Stimulated activated naive CD8-positive, alpha-beta T cell treated with anti-CD3 and anti-CD28 coated beads, Interleukin-15, Interleukin-2, amounts not matched to agents 100 ng/mL and 50 ng/mL, for 24 hours (primary cell): ENCODE results near the gene COG7.

Source experiments
- H3K27ac Mint-ChIP-seq: one replicate; pipeline ENCODE4 v1.8.0; 2021; ENCODE audit warnings: mild to moderate bottlenecking, mixed read lengths
- H3K27me3 Mint-ChIP-seq: one replicate; pipeline ENCODE4 v1.8.0; 2021; ENCODE audit warnings: mixed read lengths
- H3K36me3 Mint-ChIP-seq: one replicate; pipeline ENCODE4 v1.8.0; 2021; ENCODE audit warnings: low read depth, mixed read lengths
- H3K4me1 Mint-ChIP-seq: one replicate; pipeline ENCODE4 v1.8.0; 2021; ENCODE audit warnings: low read depth, mixed read lengths
- H3K4me3 Mint-ChIP-seq: one replicate; pipeline ENCODE4 v1.8.0; 2021; ENCODE audit warnings: mild to moderate bottlenecking, mixed read lengths
- H3K9me3 Mint-ChIP-seq: one replicate; pipeline ENCODE4 v1.8.0; 2021; ENCODE audit warnings: mixed read lengths

COG7 gene

DNA sequence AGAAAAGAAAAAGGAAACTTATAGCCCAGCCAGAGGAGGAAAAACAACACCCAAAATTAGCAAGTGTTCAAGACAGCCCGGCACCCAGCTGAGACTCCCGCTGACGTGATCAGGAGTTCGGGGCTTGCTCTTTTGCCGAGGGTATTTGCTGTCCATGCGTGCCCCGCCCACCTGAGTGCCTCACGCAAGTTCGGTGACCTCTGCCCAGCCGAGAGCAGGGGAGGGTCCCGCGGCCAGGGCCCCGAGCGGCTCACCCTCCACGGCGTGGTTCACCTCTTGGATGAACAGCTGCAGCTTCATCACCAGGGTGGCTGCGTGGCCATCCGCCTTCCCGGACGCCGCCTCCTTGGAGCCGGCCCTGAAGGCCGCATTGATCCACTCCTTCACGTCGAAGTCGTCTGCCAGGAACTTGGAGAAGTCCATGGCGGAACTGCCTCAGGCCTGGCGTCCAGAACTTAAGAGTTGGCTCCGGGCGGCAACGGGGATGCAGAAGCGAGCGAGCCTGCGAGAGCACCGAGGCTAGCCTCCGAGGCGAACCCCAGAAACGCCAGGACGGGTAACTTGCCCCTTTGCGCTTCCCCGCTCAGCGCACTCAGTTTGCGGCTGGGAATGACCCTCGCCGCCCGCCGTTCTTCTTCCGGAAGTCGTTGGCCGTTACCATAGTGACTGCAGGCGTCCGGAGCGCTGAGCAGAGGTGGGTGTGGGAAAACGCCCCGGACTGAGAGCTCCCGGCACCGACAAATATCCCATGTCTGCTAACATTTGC, at the start of gene COG7:
Gene COG7 (minus strand): TSS at position 618 of the 766 bp plus-strand sequence. CDS start 195 bp downstream, at position 423.
- Mint-ChIP-seq H3K27ac (peak within 1 kb of the TSS; percentile 91), H3K4me3 (peak within 1 kb of the TSS; percentile 93), H3K4me1 (peaks cover 30% of the 10 kb centered on the region), H3K27me3 (no peaks in the 10 kb centered on the region), H3K9me3 (no peaks in the 10 kb centered on the region), H3K36me3 (no peaks in the 10 kb centered on the region)

DNA sequence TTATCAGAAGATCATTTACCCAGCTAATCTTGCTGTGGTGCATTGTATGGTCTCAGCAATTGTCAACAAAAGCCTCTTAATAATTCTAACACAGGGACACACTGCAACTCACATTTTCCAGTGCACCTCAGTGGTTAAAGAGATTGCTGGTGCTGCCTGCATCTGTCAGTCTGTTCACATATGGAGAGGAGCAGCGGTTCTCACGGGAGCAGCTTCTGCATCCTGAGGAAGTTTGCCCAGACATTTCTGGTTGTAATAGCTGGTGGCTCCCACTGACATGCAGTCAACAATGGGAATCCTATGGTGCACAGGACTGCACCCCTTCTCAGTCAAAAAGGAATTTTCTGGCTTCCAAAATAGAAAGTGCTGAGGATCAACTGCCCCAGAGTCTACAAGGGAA, 49.5 kb upstream of the COG7 start:
- no peaks in the 10 kb centered on the region for H3K9me3 Mint-ChIP-seq
- H3K4me3 Mint-ChIP-seq, result no peak overlapping the region
- no peak overlapping the region for H3K27ac Mint-ChIP-seq
- H3K27me3 Mint-ChIP-seq, result no peaks in the 10 kb centered on the region
- peaks cover 73% of the 10 kb centered on the region for H3K4me1 Mint-ChIP-seq
- H3K36me3 Mint-ChIP-seq, result peaks cover 12% of the 10 kb centered on the region

DNA sequence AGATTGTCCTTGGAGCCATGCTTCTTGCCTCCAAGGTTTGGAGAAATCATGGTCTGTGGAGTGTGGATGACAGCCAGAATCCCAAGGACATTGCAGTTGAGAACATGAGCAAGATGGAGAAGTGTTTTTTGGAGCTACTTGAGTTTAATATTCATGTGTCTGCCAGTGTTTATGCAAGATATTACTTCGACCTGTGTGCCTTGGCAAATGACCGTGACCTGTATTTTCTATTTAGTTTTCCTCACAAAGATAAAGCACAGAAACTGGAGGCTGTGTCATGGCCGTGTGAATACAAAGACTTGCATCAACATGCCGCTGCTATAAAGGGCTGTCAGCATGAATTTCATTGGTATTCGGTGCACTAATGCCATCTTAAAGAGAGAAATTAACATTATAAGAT, 48.3 kb upstream of the COG7 start:
- H3K27me3 Mint-ChIP-seq, result no peaks in the 10 kb centered on the region
- no peak overlapping the region for H3K4me3 Mint-ChIP-seq
- H3K27ac Mint-ChIP-seq, result no peak overlapping the region
- H3K4me1 Mint-ChIP-seq, result peaks cover 70% of the 10 kb centered on the region
- peaks cover 16% of the 10 kb centered on the region for H3K36me3 Mint-ChIP-seq
- no peaks in the 10 kb centered on the region for H3K9me3 Mint-ChIP-seq

DNA sequence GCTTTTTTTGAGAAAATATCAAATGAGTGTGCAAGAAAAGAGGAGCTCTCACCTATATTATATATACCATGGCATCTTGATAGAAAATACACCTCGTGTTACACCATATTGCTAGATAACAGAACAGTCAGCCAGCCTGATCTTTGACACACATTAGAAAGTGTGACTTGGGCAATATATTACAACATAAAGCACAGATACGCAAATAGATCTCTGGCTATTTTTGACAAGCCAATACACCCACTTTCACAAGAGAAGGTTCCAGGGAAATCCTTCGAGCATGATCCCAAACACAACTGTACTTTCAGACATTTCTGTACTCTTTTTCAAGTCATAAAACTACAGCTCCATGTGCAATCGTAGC, 47.9 kb upstream of the COG7 start:
- no peak overlapping the region for H3K4me3 Mint-ChIP-seq
- no peak overlapping the region for H3K27ac Mint-ChIP-seq
- no peaks in the 10 kb centered on the region for H3K27me3 Mint-ChIP-seq
- H3K9me3 Mint-ChIP-seq, result no peaks in the 10 kb centered on the region
- peaks cover 13% of the 10 kb centered on the region for H3K36me3 Mint-ChIP-seq
- peaks cover 66% of the 10 kb centered on the region for H3K4me1 Mint-ChIP-seq

DNA sequence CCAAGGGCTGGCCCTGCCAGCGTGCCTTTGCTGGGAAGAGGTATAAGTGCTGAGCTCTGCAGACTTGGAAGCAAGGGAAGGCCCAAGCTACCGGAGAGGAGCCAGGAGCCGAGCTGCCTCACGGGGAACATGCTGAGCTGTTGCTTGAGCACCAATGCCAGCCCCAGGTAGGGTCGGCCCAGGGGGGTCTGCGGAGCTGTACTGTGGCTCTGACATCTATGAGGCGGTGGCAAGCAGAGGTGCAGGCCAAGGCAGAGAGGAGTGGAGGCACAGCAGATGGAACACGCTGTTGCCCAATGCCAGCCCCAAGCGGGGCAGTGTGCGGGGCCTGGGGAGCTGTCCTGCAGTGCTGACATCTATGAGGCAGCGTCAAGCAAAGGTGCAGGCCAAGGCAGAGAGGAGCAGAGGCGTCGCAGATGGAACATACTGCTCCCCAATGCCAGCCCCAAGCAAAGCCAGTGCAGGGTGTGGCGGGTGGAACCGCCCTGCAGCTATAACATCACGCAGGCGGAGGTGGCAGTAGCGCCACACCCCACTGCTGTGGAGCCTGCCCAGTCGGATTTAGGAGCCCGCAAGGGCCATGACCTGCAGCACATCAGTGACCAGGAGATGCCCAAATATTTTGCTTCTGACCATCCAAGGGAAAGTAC, 47.3 kb upstream of the COG7 start:
- Mint-ChIP-seq H3K9me3 (no peaks in the 10 kb centered on the region), H3K27me3 (no peaks in the 10 kb centered on the region), H3K4me3 (no peak overlapping the region), H3K36me3 (peaks cover 18% of the 10 kb centered on the region), H3K27ac (no peak overlapping the region), H3K4me1 (peaks cover 62% of the 10 kb centered on the region)

DNA sequence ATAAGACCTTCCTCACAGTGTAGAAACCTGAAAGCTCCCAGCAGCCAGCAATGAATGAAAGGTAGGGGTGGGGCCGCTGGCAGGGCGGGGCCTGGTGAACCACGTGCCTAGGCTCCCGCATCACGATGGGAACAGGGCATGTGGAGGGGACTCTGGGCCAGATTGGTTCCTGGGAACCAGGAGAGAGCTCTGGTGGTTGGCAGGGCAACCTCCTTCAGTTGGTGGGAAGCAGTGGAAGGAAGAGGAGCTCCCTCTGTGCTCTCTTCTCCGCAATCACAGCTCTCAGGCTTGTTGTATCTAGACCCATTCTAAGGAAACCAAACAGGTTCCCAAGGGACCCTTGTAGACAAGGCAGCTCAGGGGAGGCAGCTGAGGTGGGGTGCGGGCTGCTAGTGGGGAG, 46.8 kb upstream of the COG7 start:
- no peaks in the 10 kb centered on the region for H3K27me3 Mint-ChIP-seq
- peaks cover 23% of the 10 kb centered on the region for H3K36me3 Mint-ChIP-seq
- H3K27ac Mint-ChIP-seq, result no peak overlapping the region
- no peak overlapping the region for H3K4me3 Mint-ChIP-seq
- no peaks in the 10 kb centered on the region for H3K9me3 Mint-ChIP-seq
- peaks cover 56% of the 10 kb centered on the region for H3K4me1 Mint-ChIP-seq

DNA sequence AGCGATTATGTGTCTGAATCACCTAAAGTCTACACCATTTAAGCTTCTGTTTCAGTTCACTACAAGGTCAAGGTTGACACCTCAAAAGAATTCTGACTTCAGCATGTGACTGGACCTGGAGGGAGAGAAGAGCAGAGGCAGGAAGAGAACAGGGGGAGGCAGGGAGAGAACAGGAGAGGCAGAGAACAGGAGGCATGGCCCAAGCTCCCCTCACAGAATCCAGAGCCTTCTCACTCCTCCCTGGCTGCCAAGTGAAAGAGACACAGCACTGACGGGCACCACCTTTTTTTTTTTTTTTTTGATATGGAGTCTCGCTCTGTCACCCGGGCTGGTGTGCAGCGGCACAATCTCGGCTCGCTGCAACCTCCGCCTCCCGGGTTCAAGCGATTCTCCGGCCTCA, 45.9 kb upstream of the COG7 start:
- Mint-ChIP-seq H3K4me1 (peaks cover 47% of the 10 kb centered on the region), H3K9me3 (no peaks in the 10 kb centered on the region), H3K4me3 (no peak overlapping the region), H3K36me3 (peaks cover 26% of the 10 kb centered on the region), H3K27ac (no peak overlapping the region), H3K27me3 (no peaks in the 10 kb centered on the region)

DNA sequence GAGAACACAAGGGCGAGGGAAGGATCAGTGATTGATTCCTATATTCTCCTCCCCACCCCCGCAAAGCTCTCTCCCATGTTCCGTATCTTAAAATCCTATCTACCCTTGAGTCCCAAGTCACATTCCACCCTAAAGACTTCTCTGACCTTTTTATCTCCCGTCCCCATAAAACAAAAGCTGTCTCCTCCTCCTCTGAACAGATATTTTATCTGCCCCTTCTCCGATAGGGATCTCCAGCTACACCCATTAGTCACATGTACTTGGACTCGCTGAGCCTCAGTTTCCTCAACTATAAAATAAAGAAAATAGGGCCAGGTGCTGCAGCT, 44.5 kb upstream of the COG7 start:
- no peak overlapping the region for H3K27ac Mint-ChIP-seq
- no peaks in the 10 kb centered on the region for H3K9me3 Mint-ChIP-seq
- H3K36me3 Mint-ChIP-seq, result peaks cover 33% of the 10 kb centered on the region
- no peak overlapping the region for H3K4me3 Mint-ChIP-seq
- no peaks in the 10 kb centered on the region for H3K27me3 Mint-ChIP-seq
- peaks cover 35% of the 10 kb centered on the region for H3K4me1 Mint-ChIP-seq

DNA sequence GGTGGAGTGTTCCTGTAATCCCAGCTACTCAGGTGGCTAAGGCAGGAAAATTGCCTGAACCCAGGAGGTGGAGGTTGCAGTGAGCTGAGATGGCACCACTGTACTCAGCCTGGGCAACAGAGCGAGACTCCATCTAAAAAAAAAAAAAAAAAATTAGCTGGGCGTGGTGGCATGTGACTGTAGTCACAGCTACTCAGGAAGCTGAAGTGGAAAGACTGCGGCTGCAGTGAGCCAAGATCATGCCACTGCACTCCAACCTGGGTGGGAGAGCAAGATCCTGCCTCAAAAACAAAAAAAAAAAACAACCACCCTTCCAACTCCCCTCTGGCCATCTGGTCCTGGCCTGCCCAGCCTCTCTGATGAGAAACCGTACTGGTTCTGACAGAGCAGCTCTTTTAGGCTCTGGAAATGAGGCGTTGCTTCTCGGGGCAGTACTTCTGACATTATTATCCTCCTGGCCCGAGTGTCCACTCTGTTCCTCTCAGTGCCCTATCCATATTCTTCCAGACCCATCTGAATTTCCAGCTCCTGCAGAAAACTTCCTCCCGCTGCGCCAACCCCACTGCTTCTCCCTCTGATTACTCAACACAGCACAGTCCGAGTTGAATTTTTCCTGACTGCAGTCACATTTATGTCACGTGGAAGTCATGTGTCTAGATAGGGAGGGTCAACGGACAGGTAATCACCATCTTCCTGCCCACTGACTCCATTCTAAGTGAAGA, 44.0 kb upstream of the COG7 start:
- Mint-ChIP-seq H3K27me3 (no peaks in the 10 kb centered on the region), H3K9me3 (no peaks in the 10 kb centered on the region), H3K4me1 (peaks cover 30% of the 10 kb centered on the region), H3K4me3 (no peak overlapping the region), H3K36me3 (peaks cover 39% of the 10 kb centered on the region), H3K27ac (peak overlapping the region; percentile 6)

DNA sequence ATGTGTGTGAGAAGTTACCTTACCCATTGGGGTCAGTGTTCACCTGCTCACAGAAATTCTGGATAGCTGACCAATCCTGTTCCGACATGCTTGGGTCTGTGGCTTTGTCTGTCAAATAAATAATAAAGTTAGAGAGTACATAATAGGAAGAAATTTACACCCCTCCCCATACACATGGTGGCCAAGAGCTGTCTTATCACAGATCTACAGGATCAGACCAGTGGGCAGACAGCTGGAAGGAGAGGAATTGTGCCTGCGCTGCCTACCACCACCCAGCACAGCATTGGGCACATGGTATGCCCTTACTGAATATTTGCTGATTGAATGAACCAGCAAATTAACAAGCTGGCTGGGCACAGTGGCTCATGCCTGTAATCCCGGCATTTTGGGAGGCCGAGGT, 42.7 kb upstream of the COG7 start:
- Mint-ChIP-seq H3K4me1 (peaks cover 20% of the 10 kb centered on the region), H3K36me3 (peaks cover 42% of the 10 kb centered on the region), H3K9me3 (no peaks in the 10 kb centered on the region), H3K27me3 (no peaks in the 10 kb centered on the region), H3K4me3 (no peak overlapping the region), H3K27ac (no peak overlapping the region)

DNA sequence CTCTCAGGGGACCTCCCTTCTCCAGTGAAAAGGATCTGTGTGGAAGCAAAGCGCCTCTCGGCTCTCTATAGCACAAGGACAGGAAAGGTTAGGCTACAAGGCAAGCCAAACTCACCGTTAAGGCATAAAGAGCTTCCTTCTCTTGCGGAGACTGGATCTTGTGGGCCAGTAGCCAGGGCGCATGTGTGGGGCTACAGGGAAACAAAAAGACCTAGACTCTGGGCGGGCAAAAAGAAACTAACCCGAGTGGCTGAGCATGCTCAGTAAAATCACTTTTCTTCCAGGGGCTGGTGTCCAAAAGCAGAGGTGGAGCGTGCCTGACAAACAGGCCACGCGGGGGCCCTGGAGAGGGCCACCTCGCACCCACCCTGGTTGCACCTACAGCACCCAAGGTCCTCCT, 41.2 kb upstream of the COG7 start:
- Mint-ChIP-seq H3K27me3 (no peaks in the 10 kb centered on the region), H3K4me3 (no peak overlapping the region), H3K36me3 (peaks cover 54% of the 10 kb centered on the region)

DNA sequence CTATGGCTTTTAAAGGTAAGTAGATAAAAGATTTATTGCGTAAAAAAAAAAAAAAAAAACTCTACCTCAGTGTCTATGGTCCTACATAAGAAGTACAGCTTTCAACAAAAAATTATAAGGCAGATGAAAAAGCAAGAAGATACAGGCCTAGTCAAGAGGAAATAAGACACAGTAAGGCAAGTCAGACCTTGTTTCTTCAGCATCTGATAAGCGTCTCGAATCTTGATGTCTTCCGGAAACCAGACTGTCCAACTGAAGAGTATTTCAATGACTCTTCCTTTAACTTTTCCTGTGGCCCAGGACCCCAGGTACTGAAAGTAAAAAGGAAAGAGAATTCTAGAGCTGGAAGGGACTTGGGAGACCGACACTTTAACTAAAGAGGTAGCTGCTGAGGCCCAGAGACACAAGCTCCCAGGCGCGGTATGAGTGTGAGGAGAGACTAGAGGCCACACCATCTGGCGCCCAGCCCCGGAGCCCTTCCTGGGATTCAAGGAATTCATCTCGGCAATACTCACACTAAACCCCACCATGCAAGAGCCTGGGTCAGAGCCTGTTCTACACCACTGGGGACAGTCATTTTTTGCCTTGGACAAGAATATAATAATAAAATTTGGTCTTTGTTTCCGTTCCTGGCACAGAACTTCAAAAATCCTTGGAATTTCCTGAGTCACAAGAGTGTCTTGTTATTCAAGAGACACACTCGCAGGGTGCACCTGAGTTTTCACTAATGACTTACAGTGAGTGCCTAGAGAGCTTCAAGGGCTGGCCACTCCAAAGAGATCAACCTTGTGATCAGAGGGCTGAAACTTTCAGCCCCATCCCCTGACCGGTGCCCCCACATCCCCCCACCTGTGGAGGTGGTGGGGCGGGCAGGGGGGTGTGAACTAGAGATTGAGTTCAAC, 38.8 kb upstream of the COG7 start:
- H3K36me3 Mint-ChIP-seq, result peaks cover 54% of the 10 kb centered on the region
- H3K27ac Mint-ChIP-seq, result no peak overlapping the region
- H3K27me3 Mint-ChIP-seq, result no peaks in the 10 kb centered on the region
- peaks cover 2% of the 10 kb centered on the region for H3K4me1 Mint-ChIP-seq
- no peak overlapping the region for H3K4me3 Mint-ChIP-seq
- no peaks in the 10 kb centered on the region for H3K9me3 Mint-ChIP-seq

More for the DNA sequence above, 41.2 kb upstream of the COG7 start:
- Mint-ChIP-seq H3K4me1 (peaks cover 16% of the 10 kb centered on the region), H3K27ac (no peak overlapping the region), H3K9me3 (no peaks in the 10 kb centered on the region)

DNA sequence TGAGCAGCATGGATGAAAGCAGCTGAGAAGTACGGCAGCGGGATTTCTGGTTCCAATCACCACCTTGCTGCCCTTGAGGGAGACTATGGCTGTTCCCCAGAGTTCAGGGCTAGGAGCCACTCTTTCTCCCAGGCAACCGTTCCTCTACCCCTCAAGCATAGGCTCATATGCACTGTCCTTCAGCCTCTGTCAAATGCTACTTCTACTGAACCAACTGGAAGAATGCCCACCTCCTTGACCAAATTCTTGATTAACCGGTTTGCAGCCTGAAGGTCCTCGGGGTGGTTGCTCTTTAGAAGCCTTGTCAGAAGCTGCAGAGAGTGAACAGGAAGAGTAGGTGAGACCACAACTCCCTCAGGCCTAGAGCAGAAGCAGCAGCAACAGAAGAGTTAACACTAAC, 33.5 kb upstream of the COG7 start:
- H3K4me1 Mint-ChIP-seq, result peaks cover 3% of the 10 kb centered on the region
- H3K27me3 Mint-ChIP-seq, result no peaks in the 10 kb centered on the region
- H3K4me3 Mint-ChIP-seq, result no peak overlapping the region
- H3K36me3 Mint-ChIP-seq, result peaks cover 67% of the 10 kb centered on the region
- H3K27ac Mint-ChIP-seq, result peak overlapping the region; percentile 51
- no peaks in the 10 kb centered on the region for H3K9me3 Mint-ChIP-seq

DNA sequence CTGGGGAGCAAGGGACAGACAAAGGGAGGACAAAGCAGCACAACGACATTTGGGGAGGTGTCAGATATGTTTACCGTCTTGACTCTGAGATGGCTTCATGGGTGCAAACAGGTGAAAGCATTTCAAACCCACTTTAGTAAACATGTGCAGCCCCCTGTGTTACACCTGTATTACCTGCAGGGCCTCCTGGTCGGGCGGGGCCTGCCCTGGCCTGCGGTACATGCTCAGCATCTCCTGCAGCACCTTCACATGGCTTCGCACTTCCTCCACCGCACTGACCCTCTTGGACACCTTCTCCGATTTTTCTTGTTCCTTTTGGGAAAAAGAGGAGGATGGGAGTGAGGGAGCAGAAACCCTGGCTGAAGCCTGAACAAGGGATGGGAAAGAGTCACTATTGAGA, 32.9 kb upstream of the COG7 start:
- no peak overlapping the region for H3K4me3 Mint-ChIP-seq
- no peak overlapping the region for H3K27ac Mint-ChIP-seq
- no peaks in the 10 kb centered on the region for H3K9me3 Mint-ChIP-seq
- peaks cover 3% of the 10 kb centered on the region for H3K4me1 Mint-ChIP-seq
- H3K27me3 Mint-ChIP-seq, result no peaks in the 10 kb centered on the region
- peaks cover 68% of the 10 kb centered on the region for H3K36me3 Mint-ChIP-seq

DNA sequence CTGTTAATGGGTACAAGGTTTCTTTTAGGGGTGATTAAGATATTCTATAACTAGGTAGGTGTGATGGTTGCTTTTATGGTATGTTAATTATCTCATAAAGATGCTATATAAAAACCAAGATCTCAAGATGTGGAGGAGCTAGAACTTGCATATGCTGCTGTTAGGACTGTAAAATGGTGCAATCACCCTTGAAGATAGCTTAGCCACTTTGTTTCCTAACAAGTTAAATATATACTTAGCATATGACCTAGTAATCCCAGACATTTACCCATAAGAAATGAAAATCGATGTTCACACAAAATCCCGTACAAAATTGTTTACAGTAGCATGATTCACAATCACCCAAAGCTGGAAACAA, 32.2 kb upstream of the COG7 start:
- Mint-ChIP-seq H3K4me1 (peaks cover 3% of the 10 kb centered on the region), H3K27ac (no peak overlapping the region), H3K9me3 (no peaks in the 10 kb centered on the region), H3K27me3 (no peaks in the 10 kb centered on the region), H3K4me3 (no peak overlapping the region), H3K36me3 (peaks cover 70% of the 10 kb centered on the region)
